ENCODE data around the gene INSYN2B. TPM values are rescaled to one million over a fixed set of nuclear protein-coding genes. Genes with fewer than 3 reads are reported as not detected.

INSYN2B gene
- total and polyA plus RNA-seq, 2 experiments from 2014 or later: not detected

GRCh38 chr5:169886677-169887076 lies 93.6 kb downstream of the INSYN2B start (continued):
- TF ChIP-seq ZNF462 (CRISPR knock-in tag; IDR thresholded peaks at IDR 0.05) (no peak), ZNF114 (CRISPR knock-in tag; IDR thresholded peaks at IDR 0.05) (no peak), POLR2AphosphoS5 (IDR thresholded peaks at IDR 0.05; ENCODE audit: low read depth) (no peak), CREB1 (CRISPR knock-in tag; IDR thresholded peaks at IDR 0.05; ENCODE audit: low read depth) (no peak), STAT1 (IDR thresholded peaks at IDR 0.05; ENCODE audit: unreplicated experiment) (no peak), EZH2phosphoT487 (IDR thresholded peaks at IDR 0.05; ENCODE audit: unreplicated experiment) (no peak), ZNF331 (CRISPR knock-in tag; IDR thresholded peaks at IDR 0.05; ENCODE audit: low read depth) (no peak)

DNA sequence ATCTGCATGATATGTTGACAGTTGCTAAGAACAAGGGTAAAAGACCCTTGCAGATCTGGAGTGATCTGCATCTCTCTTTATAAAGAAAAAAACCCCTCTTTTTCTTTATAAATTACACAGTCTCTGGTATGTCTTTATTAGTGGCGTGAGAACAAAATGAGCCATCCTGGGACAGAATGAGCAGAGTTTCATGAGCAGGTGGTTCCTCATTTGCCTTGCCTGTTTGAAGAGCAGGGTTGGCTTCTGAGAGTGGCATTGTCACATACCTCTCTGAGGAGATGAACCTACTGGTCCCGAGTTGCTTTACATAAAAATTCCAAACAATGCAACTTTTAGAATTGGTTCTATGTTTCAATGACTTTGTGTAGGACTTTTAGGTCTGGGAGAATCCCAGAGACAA lies 94.3 kb downstream of the INSYN2B start:
- DNase-seq (ENCODE audit: low spot score) (no peak), ATAC-seq (no peak)
- Mint-ChIP-seq H3K4me1 (peaks cover 9% of the 10 kb centered on the region; the same call in 2 of the 3 replicates), H3K4me3 (no peak overlapping the region), H3K27ac (no peak overlapping the region), H3K27me3 (ENCODE audit: insufficient read depth, low read depth, poor library complexity) (peaks cover 3% of the 10 kb centered on the region), H3K36me3 (ENCODE audit: low read depth) (no peaks in the 10 kb centered on the region), H3K9me3 (no peaks in the 10 kb centered on the region)
- Histone ChIP-seq H3K36me3 (ENCODE audit: insufficient read depth) (no peaks in the 10 kb centered on the region), H3F3A (replicated peaks; ENCODE audit: low read depth) (no peaks in the 10 kb centered on the region), H3K4me1 (ENCODE audit: insufficient read depth) (peaks cover 4% of the 10 kb centered on the region; the same call in 1 of the 2 replicates), H3K79me2 (replicated peaks; ENCODE audit: insufficient read depth) (no peaks in the 10 kb centered on the region), H3K4me3 (no peak overlapping the region), H3K4me2 (no peak overlapping the region), H4K20me1 (replicated peaks; ENCODE audit: insufficient read depth) (no peaks in the 10 kb centered on the region), H3K27me3 (ENCODE audit: insufficient read depth) (no peaks in the 10 kb centered on the region), H3K9me2 (ENCODE audit: insufficient read depth) (peaks cover 8% of the 10 kb centered on the region; the same call in 1 of the 2 replicates), H2AFZ (no peak overlapping the region), H3K27ac (ENCODE audit: low read depth) (no peak overlapping the region)
- TF ChIP-seq EZH2 (IDR thresholded peaks at IDR 0.05; ENCODE audit: low read depth, unreplicated experiment): no peak
- TF ChIP-seq ZNF114 (CRISPR knock-in tag; IDR thresholded peaks at IDR 0.05): no peak
- no peak for TF ChIP-seq JUNB (IDR thresholded peaks at IDR 0.05; ENCODE audit: unreplicated experiment)
- no peak for TF ChIP-seq POLR2AphosphoS5 (IDR thresholded peaks at IDR 0.05; ENCODE audit: low read depth)
